ENCODE measurements around the gene KCNRG. TPM values are rescaled to one million over a fixed set of nuclear protein-coding genes. Genes with fewer than 3 reads are reported as not detected.

KCNRG gene, protein sequence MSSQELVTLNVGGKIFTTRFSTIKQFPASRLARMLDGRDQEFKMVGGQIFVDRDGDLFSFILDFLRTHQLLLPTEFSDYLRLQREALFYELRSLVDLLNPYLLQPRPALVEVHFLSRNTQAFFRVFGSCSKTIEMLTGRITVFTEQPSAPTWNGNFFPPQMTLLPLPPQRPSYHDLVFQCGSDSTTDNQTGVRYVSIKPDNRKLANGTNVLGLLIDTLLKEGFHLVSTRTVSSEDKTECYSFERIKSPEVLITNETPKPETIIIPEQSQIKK
- 4.9 and 11.6 TPM in 2 replicates for total RNA-seq

DNA sequence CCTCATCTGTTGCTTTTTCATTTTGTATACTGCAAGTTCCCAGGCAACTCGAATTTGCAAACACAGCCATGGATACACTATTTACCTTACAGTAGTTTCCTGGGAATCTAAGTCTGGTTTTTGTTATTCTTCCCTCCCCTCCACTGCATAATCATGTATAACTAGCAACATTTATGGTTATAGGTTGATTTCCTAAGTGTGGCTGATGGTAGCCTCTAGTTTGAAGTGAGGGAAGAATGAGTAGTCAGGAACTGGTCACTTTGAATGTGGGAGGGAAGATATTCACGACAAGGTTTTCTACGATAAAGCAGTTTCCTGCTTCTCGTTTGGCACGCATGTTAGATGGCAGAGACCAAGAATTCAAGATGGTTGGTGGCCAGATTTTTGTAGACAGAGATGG is at the start of gene KCNRG:
KCNRG (plus strand) TSS at position 187 of the 400 bp plus-strand sequence; CDS start at position 237, 50 bp downstream.

DNA sequence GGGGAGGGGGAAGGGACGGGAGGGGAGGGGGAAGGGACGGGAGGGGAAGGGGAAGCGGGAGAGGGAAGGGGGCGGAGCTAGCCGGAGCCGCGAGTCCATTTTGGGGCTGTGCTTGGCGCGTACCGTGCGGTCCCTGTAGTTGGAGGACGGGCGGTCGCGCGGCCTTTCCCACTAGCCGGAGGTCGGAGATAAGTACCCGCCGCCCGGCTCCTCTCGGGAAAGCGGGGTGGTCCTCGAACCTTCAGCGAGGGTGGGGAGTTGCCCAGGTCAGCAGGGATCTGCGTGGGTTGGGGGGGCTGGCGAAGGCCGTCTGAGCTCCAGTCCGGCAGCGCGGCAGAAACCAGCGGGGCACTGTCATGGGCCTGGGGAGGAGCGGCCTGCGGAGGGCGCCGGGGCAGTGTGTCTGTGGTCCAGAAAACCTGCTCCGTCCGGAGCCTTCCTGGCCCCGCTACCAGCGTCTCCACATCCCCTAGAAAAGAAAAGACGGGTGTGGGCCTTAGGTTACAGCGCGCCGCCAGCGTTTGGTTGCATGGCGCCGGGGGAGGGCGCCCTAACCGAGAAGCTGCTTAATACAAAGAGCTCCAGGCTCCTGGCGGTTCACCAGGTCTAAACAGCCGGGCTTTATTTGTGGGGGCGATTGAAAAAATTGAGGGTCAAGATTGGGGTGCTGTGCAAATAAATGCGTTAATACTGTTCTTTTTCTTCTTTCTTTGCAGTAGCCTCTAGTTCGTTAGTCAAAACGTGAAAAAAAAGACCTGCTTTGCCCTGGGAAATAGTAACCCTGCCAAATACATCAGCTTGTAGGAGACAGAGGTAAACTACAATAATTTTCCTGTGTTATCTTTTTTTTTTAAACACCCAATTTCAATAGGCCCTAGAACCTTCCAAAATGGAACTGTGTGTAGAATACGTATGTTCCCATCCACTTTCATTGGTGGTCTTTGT is 18.0 kb upstream of the KCNRG start, which contains the start of gene TRIM13:
TRIM13 (plus strand) TSS at position 92 of the 945 bp plus-strand sequence. CDS start 14,899 bp downstream, outside the sequence.

Other genes with a start within 250 kb of the KCNRG start
- 25.6 and 50.3 TPM in 2 replicates for gene KPNA3, start 222.8 kb upstream of the KCNRG start, total RNA-seq
- 3.6 and 5.0 TPM in 2 replicates for gene SPRYD7, start 79.1 kb upstream of the KCNRG start, total RNA-seq
- gene TRIM13, start 18.4 kb upstream of the KCNRG start, total RNA-seq = 17.3 and 36.3 TPM in 2 replicates

All from bladder microvascular endothelial cell (primary cell).